Esophagus squamous epithelium (tissue), 5 donors: ENCODE data around the gene LHX1. TPM values are rescaled to one million over a fixed set of nuclear protein-coding genes. Genes with fewer than 3 reads are reported as not detected.

Experiments used
- DNase-seq: peaks from one replicate; lab custom pipeline; 2025; lab: John Stamatoyannopoulos, UW
- H3K27ac ChIP-seq, 4 donors: fragments of 200-600 bp; sonication (generic); one replicate each; pipeline ENCODE4 v1.5.1; 2016 to 2019; ENCODE audit warnings: mild to moderate bottlenecking in 1 of 4
- H3K27me3 ChIP-seq, 4 donors: fragments of 200-600 bp; sonication (generic); 1 replicate in 3 of 4; 2 replicates in 1 of 4; pipeline versions ENCODE4 v1.5.1 to v1.6.0; 2017 to 2021; ENCODE audit warnings: antibody characterized with exemption in 1 of 4
- H3K36me3 ChIP-seq, 3 donors: fragments of 200-600 bp; sonication (generic); one replicate each; pipeline ENCODE4 v1.5.1; 2016 to 2019
- H3K4me1 ChIP-seq, 3 donors: fragments of 200-600 bp; sonication (generic); one replicate each; pipeline ENCODE4 v1.5.1; 2017 to 2019
- H3K4me3 ChIP-seq, 4 donors: fragments of 200-600 bp; sonication (generic); 1 replicate in 3 of 4; 2 replicates in 1 of 4; pipeline ENCODE4 v1.5.1; 2016 to 2019; ENCODE audit warnings: mild to moderate bottlenecking in 2 of 4, moderate library complexity in 1 of 4
- H3K9me3 ChIP-seq, 3 donors: fragments of 200-600 bp; sonication (generic); one replicate each; pipeline ENCODE4 v1.5.1; 2016 to 2019
- CTCF ChIP-seq, 6 experiments: fragments of 450-650 bp in 4 of 6; fragments of 200-600 bp in 2 of 6; sonication (generic) in 2 of 6; IDR thresholded peaks; one replicate each; pipeline ENCODE4 v1.5.1; 2016 to 2019; ENCODE audit warnings: antibody characterized with exemption in 6 of 6, mild to moderate bottlenecking in 4 of 6, moderate library complexity in 4 of 6
- POLR2A ChIP-seq, 4 donors: fragments of 450-650 bp; IDR thresholded peaks; one replicate each; pipeline ENCODE4 v1.6.1; 2017; ENCODE audit warnings: antibody characterized with exemption in 4 of 4, mild to moderate bottlenecking in 4 of 4, moderate library complexity in 3 of 4
- WGBS, 2 donors: methylation state at CpG; one replicate each; pipeline ENCODE4 v1.1.5; 2018; 5-methylcytosine and 5-hydroxymethylcytosine counted together
- intact Hi-C: fragments of 100-400 bp; cut with DNase I; formaldehyde crosslinking; loops from one replicate; pipeline ENCODE4 v1.15.0; 2022
- total RNA-seq, 4 donors: library from RNA; depleted of rRNA; stranded (reverse); fragments of >200 nt; gene quantifications; one replicate each; pipeline ENCODE4 v1.1.0, GENCODE V29; 2016
- donor health status: DM: yes; HTN: yes; CAD: no.

LHX1 gene
- total RNA-seq, 4 donors from 2014 or later: not detected

GRCh38 chr17:36929851-36930582 is 7.3 kb upstream of the LHX1 start:
- no peak overlapping the region for H3K27ac ChIP-seq
- no peak for DNase-seq
- intact Hi-C loops: no loop called here
- no peak overlapping the region for H3K4me3 ChIP-seq
- H3K36me3 ChIP-seq: no peaks in the 10 kb centered on the region
- no peaks in the 10 kb centered on the region for H3K9me3 ChIP-seq
- peaks cover 25 to 100% (median 66%) of the 10 kb centered on the region in 4 donors for H3K27me3 ChIP-seq
- WGBS, 2 donors: 29 to 45% methylated on average over 16 of the region's 16 CpGs
- TF ChIP-seq CTCF (IDR thresholded peaks at IDR 0.05) (no peak), POLR2A (IDR thresholded peaks at IDR 0.05) (no peak)
- H3K4me1 ChIP-seq: peaks cover 35 to 43% (median 37%) of the 10 kb centered on the region in 3 donors

DNA sequence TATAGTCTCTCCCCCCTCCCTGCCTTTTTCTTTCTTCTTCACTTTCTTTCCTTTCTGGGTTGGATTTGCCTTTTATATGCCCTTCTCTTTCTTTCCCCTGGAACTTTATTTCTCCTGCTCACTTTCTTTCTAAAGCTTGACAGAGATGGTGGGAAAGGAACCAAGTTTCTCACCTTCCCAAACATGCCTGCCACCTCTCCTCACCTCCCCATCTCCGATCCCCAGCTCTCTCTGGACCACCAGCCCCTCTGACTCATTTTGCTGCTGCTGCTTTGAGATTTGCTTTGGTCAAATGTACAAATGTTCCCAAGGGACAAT is 6.7 kb upstream of the LHX1 start:
- peaks cover 25 to 100% (median 71%) of the 10 kb centered on the region in 4 donors for H3K27me3 ChIP-seq
- TF ChIP-seq CTCF (IDR thresholded peaks at IDR 0.05): no peak
- TF ChIP-seq POLR2A (IDR thresholded peaks at IDR 0.05): no peak
- intact Hi-C loops: no loop called here

DNA sequence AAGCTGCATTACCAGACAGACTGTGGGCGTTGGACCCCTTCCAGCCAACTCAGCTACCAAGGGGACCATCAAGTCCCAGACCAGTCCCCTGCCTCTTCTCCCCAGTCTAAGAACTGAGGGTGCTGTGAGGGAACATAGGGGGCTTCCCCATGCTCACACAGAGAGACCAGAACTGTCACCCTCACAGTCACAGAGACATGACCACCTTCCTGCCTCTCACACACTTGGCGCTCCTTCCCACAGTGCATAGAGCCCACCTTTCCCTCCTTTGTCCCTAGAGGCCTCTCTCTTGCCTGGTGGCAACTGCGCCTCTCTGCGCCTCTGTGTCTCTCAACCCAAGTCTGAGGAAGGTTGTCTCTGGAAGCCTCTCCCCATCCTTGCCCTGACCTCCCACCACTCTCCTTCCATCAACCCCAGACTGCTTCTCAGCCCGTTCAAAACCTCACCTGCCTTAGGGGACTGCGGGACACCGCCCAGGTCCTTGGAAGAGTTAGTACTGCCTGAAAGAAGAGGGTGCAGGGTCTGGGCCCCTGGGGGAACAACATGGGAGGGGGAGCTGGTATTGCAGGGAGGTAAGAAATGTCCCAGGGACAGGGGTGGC is 6.1 kb upstream of the LHX1 start:
- intact Hi-C loops: no loop called here
- no peak for DNase-seq
- WGBS, 2 donors: 42 to 50% methylated on average over 5 to 7 of the region's 7 CpGs
- no peak overlapping the region for H3K27ac ChIP-seq
- H3K36me3 ChIP-seq: no peaks in the 10 kb centered on the region
- no peak overlapping the region for H3K4me3 ChIP-seq
- no peaks in the 10 kb centered on the region for H3K9me3 ChIP-seq
- no peak for TF ChIP-seq POLR2A (IDR thresholded peaks at IDR 0.05)
- TF ChIP-seq CTCF (IDR thresholded peaks at IDR 0.05): no peak
- H3K27me3 ChIP-seq: peaks cover 25 to 100% (median 78%) of the 10 kb centered on the region in 4 donors
- peaks cover 47 to 55% (median 49%) of the 10 kb centered on the region in 3 donors for H3K4me1 ChIP-seq

More for the DNA sequence above, 6.7 kb upstream of the LHX1 start:
- peaks cover 40 to 48% (median 43%) of the 10 kb centered on the region in 3 donors for H3K4me1 ChIP-seq
- no peaks in the 10 kb centered on the region for H3K36me3 ChIP-seq
- DNase-seq: no peak
- 68 to 69% methylated on average over 1 of the region's 1 CpG for WGBS, 2 donors
- H3K9me3 ChIP-seq: no peaks in the 10 kb centered on the region
- H3K27ac ChIP-seq: no peak overlapping the region
- no peak overlapping the region for H3K4me3 ChIP-seq

DNA sequence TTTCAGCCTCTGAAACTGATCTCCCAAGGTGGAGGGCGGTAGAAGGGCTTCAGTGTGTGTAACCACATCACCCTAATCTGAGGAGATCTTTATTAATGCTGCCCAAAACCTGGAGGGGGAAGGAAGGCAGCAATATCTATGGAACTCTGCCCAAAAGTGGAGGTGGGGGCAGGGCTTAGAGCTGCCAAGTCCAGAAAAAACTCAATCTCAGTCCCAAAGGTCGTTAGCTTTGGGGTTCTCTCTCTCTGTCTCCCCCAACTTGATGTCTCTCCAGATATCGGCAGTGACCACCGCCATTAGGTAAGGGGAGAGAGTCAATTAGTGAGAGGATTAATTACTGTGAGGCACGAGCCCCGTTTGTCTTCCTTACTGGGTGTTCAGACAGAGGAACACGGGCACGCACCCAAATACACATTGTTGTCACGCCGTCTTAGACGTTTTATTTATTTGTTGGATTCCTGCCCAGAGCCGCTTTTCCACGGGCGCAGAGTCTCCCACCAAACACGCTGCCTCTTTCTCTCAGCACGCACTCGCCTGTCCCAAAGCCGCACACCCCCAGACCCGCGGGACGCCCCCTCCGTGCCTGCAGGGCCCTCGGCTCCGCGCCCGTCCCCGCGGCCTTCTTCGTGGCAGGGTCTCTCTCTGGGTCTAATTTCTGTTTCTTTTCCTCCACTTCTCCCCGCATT is 5.4 kb upstream of the LHX1 start:
- no peaks in the 10 kb centered on the region for H3K9me3 ChIP-seq
- H3K4me3 ChIP-seq: peak overlapping the region in 2 of 4 donors; percentile 13 to 52
- H3K4me1 ChIP-seq: peaks cover 53 to 61% (median 56%) of the 10 kb centered on the region in 3 donors

More for the DNA sequence above, 5.4 kb upstream of the LHX1 start:
- WGBS, 2 donors: 2 to 6% methylated on average over 29 to 30 of the region's 30 CpGs
- TF ChIP-seq CTCF (IDR thresholded peaks at IDR 0.05) (no peak), POLR2A (IDR thresholded peaks at IDR 0.05) (no peak)
- no peak overlapping the region for H3K27ac ChIP-seq
- intact Hi-C loops: no loop called here
- DNase-seq: no peak
- peaks cover 25 to 100% (median 83%) of the 10 kb centered on the region in 4 donors for H3K27me3 ChIP-seq
- H3K36me3 ChIP-seq: no peaks in the 10 kb centered on the region
